RWPE2 (cell line): ENCODE measurements around the gene HDGF.
"Not testable (repeated sequence)": the region's sequence is repeated elsewhere in the genome, so short reads cannot be mapped to it uniquely, and the experiment has no call there.

Experiments used
- ATAC-seq: fragments of 200-7000 bp; cut with Tn5 transposase; 3 replicates; pipeline ENCODE4 v1.9.1; 2021; ENCODE audit warnings: low read depth
- DNase-seq: peaks from one replicate; pipeline ENCODE4 v3.0.0-alpha.2; 2020; ENCODE audit warnings: low spot score
- H3K27ac ChIP-seq: fragments of 450-650 bp; 2 replicates; pipeline ENCODE4 v1.5.1; 2017; ENCODE audit warnings: mild to moderate bottlenecking; ENCODE audit not compliant: poor library complexity, severe bottlenecking
- H3K27me3 ChIP-seq: fragments of 250-450 bp; sonication (Bioruptor Pico); 2 replicates; pipeline ENCODE4 v1.5.1; 2021; ENCODE audit warnings: mild to moderate bottlenecking, moderate library complexity; ENCODE audit not compliant: insufficient read depth, poor library complexity, severe bottlenecking
- H3K36me3 ChIP-seq: fragments of 250-450 bp; sonication (Bioruptor Pico); 2 replicates; pipeline ENCODE4 v1.5.1; 2020; ENCODE audit warnings: low read depth, mild to moderate bottlenecking, moderate library complexity
- H3K4me1 ChIP-seq: fragments of 250-450 bp; sonication (Bioruptor Pico); 2 replicates; pipeline ENCODE4 v1.5.1; 2021; ENCODE audit warnings: mild to moderate bottlenecking, moderate library complexity; ENCODE audit not compliant: insufficient read depth, poor library complexity, severe bottlenecking
- H3K4me3 ChIP-seq: fragments of 250-450 bp; sonication (Bioruptor Pico); 2 replicates; pipeline ENCODE4 v1.5.1; 2021; ENCODE audit warnings: mild to moderate bottlenecking, moderate library complexity; ENCODE audit not compliant: severe bottlenecking
- H3K9me3 ChIP-seq: fragments of 250-450 bp; sonication (Bioruptor Pico); 2 replicates; pipeline ENCODE4 v1.5.1; 2021; ENCODE audit warnings: mild to moderate bottlenecking, moderate library complexity; ENCODE audit not compliant: severe bottlenecking
- TF ChIP-seq, protein P1 (sequence below): fragments of 450-650 bp; IDR thresholded peaks from one replicate; pipeline ENCODE4 v1.5.1; 2017; ENCODE audit warnings: mild to moderate bottlenecking, moderate library complexity; ENCODE audit not compliant: poor library complexity, severe bottlenecking

The HDGF gene

DNA sequence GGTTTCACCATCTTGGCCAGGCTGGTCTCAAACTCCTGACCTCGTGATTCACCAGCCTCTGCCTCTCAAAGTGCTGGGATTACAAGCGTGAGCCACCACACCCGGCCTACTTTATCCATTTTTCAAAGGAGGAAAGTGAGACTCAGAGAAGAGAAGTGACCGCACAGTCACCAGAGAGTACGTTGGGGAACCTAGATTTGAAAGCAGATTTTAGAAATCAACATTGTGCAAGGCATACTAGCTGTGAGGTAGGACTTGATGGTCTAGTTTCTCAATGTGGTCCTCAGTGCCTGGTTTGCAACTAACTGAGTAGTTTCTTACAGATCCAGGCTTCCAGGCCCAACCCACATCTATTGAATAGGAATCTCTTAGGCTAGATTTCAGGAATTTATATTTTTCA is 14.2 kb upstream of the HDGF start:
- TF ChIP-seq, protein P1, sequence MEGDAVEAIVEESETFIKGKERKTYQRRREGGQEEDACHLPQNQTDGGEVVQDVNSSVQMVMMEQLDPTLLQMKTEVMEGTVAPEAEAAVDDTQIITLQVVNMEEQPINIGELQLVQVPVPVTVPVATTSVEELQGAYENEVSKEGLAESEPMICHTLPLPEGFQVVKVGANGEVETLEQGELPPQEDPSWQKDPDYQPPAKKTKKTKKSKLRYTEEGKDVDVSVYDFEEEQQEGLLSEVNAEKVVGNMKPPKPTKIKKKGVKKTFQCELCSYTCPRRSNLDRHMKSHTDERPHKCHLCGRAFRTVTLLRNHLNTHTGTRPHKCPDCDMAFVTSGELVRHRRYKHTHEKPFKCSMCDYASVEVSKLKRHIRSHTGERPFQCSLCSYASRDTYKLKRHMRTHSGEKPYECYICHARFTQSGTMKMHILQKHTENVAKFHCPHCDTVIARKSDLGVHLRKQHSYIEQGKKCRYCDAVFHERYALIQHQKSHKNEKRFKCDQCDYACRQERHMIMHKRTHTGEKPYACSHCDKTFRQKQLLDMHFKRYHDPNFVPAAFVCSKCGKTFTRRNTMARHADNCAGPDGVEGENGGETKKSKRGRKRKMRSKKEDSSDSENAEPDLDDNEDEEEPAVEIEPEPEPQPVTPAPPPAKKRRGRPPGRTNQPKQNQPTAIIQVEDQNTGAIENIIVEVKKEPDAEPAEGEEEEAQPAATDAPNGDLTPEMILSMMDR, result no peak
- H3K27ac ChIP-seq, result peak overlapping the region; percentile 63

DNA sequence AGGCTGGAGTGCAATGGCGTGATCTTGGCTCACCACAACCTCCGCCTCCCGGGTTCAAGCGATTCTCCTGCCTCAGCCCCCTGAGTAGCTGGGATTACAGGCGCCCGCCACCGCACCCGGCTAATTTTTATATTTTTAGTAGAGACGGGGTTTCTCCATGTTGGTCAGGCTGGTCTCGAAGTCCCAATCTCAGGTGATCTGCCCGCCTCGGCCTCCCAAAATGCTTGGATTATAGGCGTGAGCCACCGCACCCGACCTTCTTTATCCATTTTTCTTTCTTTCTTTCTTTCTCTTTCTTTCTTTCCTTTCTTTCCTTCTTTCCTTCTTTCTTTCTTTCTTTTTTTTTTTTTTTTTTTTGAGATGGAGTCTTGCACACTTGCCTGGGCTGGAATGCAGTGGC is 13.7 kb upstream of the HDGF start:
- not testable (repeated sequence) for H3K4me1 ChIP-seq, DNase-seq, H3K36me3 ChIP-seq, H3K4me3 ChIP-seq, H3K27ac ChIP-seq, H3K9me3 ChIP-seq, ATAC-seq, H3K27me3 ChIP-seq

More for the DNA sequence above, 14.2 kb upstream of the HDGF start:
- ATAC-seq (no peak), DNase-seq (no peak)
- peak overlapping the region; percentile 97 for H3K4me3 ChIP-seq
- no peaks in the 10 kb centered on the region for H3K9me3 ChIP-seq
- H3K4me1 ChIP-seq, result no peaks in the 10 kb centered on the region
- no peaks in the 10 kb centered on the region for H3K27me3 ChIP-seq
- H3K36me3 ChIP-seq, result peaks cover 10% of the 10 kb centered on the region

DNA sequence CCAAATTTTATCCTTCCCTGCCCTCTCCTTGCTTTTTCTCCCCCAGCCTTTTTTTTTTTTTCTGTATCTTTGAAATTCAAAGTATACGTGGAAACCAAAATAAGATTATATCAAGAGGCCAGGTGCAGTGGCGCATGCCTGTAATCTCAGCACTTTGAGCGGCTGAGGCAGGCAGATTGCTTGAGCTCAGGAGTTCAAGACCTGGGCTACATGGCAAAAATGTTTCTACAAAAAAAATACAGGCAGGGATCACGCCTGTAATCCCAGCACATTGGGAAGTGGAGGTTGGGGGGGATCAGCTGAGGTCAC is 9.3 kb upstream of the HDGF start:
- H3K27ac ChIP-seq, result no peak overlapping the region
- ATAC-seq (no peak), DNase-seq (no peak)
- TF ChIP-seq, protein P1, result no peak
- no peaks in the 10 kb centered on the region for H3K4me1 ChIP-seq
- H3K4me3 ChIP-seq, result no peak overlapping the region
- no peaks in the 10 kb centered on the region for H3K36me3 ChIP-seq
- H3K9me3 ChIP-seq, result no peaks in the 10 kb centered on the region
- H3K27me3 ChIP-seq, result no peaks in the 10 kb centered on the region

DNA sequence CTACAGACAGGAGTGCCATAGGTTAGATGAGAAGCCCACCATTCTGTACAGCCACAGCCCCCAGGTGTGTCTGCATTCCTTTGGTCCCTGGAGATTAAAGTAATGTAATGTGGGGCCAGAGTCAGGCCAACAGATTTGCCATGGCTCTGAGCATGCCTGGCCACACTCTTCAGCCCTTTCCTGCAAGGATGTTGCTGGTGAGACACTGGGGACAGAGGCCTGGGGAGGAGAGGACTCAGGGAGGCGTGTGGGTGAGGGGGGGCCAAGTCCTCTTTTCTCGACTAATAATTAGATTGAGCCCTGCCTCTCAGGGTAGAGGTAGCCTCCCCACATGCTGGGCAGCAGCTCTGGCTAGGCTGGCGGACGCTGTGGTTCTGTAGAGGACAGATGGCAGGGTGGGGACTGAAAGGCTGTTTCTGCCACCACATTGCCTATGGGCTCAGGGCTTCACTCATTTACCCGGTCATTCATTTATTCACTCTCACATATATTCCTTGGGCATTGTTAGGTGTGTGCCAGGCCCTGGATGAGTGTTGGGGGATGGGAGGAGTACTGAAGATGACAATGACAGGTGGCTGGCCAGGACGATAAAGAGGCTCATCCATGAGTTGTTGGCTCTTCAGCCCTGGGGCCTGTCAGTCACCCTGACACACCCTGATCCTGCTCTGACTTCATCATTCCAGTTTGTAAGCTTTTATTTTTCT is 8.8 kb upstream of the HDGF start:
- ATAC-seq, result 0 out of 3 replicates have a peak, but pooled peaks have one; percentile 10
- no peak overlapping the region for H3K27ac ChIP-seq
- DNase-seq, result no peak
- H3K27me3 ChIP-seq, result no peaks in the 10 kb centered on the region
- TF ChIP-seq, protein P1, result no peak
- no peak overlapping the region for H3K4me3 ChIP-seq
- H3K4me1 ChIP-seq, result no peaks in the 10 kb centered on the region
- H3K9me3 ChIP-seq, result no peaks in the 10 kb centered on the region
- no peaks in the 10 kb centered on the region for H3K36me3 ChIP-seq

DNA sequence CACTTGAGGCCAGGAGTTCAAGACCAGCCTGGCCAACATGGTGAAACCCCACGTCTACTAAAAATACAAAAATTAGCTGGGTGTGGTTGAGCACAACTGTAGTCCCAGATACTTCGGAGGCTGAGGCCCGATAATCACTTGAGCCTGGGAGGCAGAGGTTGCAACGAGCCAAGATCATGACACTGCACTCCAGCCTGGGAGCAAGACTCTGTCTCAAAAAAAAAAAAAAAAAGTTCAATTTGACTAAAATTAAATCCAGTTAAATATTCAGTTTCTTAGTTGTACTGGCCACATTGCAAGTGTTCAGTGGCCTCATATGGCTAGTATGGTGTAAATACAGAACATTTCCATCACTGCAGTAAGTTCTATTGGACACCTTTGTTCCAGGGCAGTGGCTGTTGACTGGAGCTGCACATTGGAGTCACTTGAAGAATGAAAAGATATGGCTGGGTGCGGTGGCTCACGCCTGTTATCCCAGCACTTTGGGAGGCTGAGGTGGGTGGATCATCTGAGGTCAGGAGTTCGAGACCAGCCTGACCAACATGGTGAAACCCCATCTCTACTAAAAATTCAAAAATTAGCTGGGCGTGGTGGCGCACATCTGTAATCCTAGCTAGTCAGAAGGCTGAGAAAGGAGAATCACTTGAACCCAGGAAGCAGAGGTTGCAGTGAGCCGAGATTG is 6.2 kb upstream of the HDGF start:
- not testable (repeated sequence) for H3K9me3 ChIP-seq, H3K27ac ChIP-seq, H3K36me3 ChIP-seq, ATAC-seq, H3K4me1 ChIP-seq, H3K4me3 ChIP-seq, DNase-seq, H3K27me3 ChIP-seq

DNA sequence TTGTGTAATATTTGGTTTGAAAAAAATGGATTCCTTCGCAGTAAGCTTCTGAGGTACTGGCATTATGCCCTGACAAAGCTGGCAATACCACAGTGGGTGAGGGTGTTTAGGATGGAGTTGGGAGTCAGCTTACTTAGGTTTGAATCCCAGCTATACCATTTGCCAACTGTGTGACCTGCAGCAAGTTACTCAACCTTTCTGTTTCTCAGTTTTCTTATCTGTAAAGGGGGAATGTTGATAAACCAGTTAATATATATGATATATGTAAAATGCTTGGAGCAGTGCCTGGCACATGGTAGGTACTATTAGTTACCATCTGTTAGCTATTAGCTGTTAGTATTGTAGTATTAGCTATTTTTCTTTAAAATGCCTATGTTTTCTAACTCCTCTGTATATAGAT is 4.9 kb upstream of the HDGF start:
- ATAC-seq, result no peak
- Histone ChIP-seq H3K27me3 (no peaks in the 10 kb centered on the region), H3K4me1 (peaks cover 6% of the 10 kb centered on the region), H3K36me3 (no peaks in the 10 kb centered on the region), H3K27ac (no peak overlapping the region), H3K9me3 (no peaks in the 10 kb centered on the region), H3K4me3 (no peak overlapping the region)
- no peak for DNase-seq
- TF ChIP-seq, protein P1, result no peak
